GM18502 (cell line): ENCODE results near the gene MEN1.
A peak's percentile ranks its signal among the peaks of the same experiment; 100 is the strongest.

ENCODE experiments used
- ATAC-seq: cut with Tn5 transposase; IDR thresholded peaks from one replicate; pipeline ENCODE4 v1.9.1; 2021; ENCODE audit warnings: mild to moderate bottlenecking; ENCODE audit not compliant: unreplicated experiment, poor library complexity

MEN1 gene

GRCh38 chr11:64803158-64803845 is 7.0 kb downstream of the MEN1 start, which contains the start of gene MAP4K2:
Gene MAP4K2 (minus strand): TSS chr11:64803214. CDS start chr11:64803149, 65 bp downstream.
- peak; percentile 70 for ATAC-seq

- peak; percentile 26 for ATAC-seq
Observed at GRCh38 chr11:64802370-64803157, 7.8 kb downstream of the MEN1 start.

GRCh38 chr11:64801561-64802369 is 8.6 kb downstream of the MEN1 start:
- no peak for ATAC-seq

GRCh38 chr11:64801158-64801464 is 9.2 kb downstream of the MEN1 start:
- ATAC-seq, result no peak

- ATAC-seq, result no peak
Observed at GRCh38 chr11:64800303-64801157, 9.8 kb downstream of the MEN1 start.

GRCh38 chr11:64799623-64800302 is 10.6 kb downstream of the MEN1 start:
- no peak for ATAC-seq

GRCh38 chr11:64799256-64799622 is 11.1 kb downstream of the MEN1 start:
- ATAC-seq, result no peak

GRCh38 chr11:64796757-64797541 is 13.4 kb downstream of the MEN1 start:
- no peak for ATAC-seq

- no peak for ATAC-seq
Observed at GRCh38 chr11:64796047-64796756, 14.1 kb downstream of the MEN1 start.

- no peak for ATAC-seq
Observed at GRCh38 chr11:64794526-64794925, 15.8 kb downstream of the MEN1 start.

GRCh38 chr11:64793271-64794160 is 16.8 kb downstream of the MEN1 start:
- ATAC-seq, result no peak

- no peak for ATAC-seq
Observed at GRCh38 chr11:64792482-64792881, 17.9 kb downstream of the MEN1 start.

GRCh38 chr11:64791781-64792291 is 18.5 kb downstream of the MEN1 start:
- ATAC-seq, result no peak

GRCh38 chr11:64790205-64791095 is 19.9 kb downstream of the MEN1 start:
- ATAC-seq, result no peak

GRCh38 chr11:64789331-64790204 is 20.8 kb downstream of the MEN1 start:
- ATAC-seq, result no peak
